Astrocyte of the cerebellum (primary cell): Measurements from ENCODE around the gene SOWAHB.
"Not testable (repeated sequence)": the region's sequence is repeated elsewhere in the genome, so short reads cannot be mapped to it uniquely, and the experiment has no call there.

Experiments used
- DNase-seq: peaks from one replicate; pipeline ENCODE4 v3.0.0-alpha.2; 2011; ENCODE audit warnings: low read depth
- H3K4me3 ChIP-seq: 2 replicates; pipeline ENCODE4 v1.5.1; 2011; ENCODE audit warnings: mild to moderate bottlenecking, low read depth, low read length, moderate library complexity
- CTCF ChIP-seq: IDR thresholded peaks from 2 replicates; pipeline ENCODE4 v1.5.1; 2012; ENCODE audit warnings: low read length, low read depth, moderate library complexity, mild to moderate bottlenecking; ENCODE audit errors: missing control alignments
- in situ Hi-C: cut with HindIII; loops from 2 replicates; pipeline ENCODE4 v1.10.0; 2017; ENCODE audit warnings: low sequenced_read_pairs

The SOWAHB gene

GRCh38 chr4:76886848-76887441, 11.0 kb downstream of the SOWAHB start:
- DNase-seq: no peak
- no peak overlapping the region for H3K4me3 ChIP-seq
- TF ChIP-seq CTCF: no peak
- in situ Hi-C loops: no loop called here

GRCh38 chr4:76886214-76886613, 11.7 kb downstream of the SOWAHB start:
- no peak for TF ChIP-seq CTCF
- in situ Hi-C loops: no loop called here
- H3K4me3 ChIP-seq: no peak overlapping the region
- no peak for DNase-seq

- in situ Hi-C loops: no loop called here
- DNase-seq: no peak
- no peak overlapping the region for H3K4me3 ChIP-seq
- no peak for TF ChIP-seq CTCF
These were observed 14.8 kb downstream of the SOWAHB start for GRCh38 chr4:76883147-76883546.

- in situ Hi-C loops: no loop called here
- TF ChIP-seq CTCF: no peak
- no peak overlapping the region for H3K4me3 ChIP-seq
- no peak for DNase-seq
These were observed 15.3 kb downstream of the SOWAHB start for GRCh38 chr4:76882630-76883029.

DNA sequence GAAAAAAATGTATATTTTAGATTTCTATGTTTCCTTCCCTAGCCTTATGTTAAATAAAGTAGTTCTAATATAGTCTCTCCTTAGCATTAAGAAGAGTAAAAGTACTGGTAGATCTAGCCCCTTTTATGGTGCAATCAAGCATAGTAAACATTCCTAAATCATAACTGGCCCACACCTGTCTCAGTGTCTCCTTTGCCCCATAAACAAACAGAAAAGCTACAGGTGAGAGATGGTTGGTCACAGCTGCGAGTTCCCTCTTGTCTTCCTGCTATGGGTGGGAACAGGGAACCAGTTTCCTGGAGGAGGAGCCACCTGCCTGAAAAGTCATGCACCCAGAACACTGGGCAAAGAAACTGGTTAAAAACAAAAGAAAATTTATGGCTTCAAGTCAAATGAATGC, 16.6 kb downstream of the SOWAHB start:
- TF ChIP-seq CTCF: no peak
- no peak for DNase-seq
- H3K4me3 ChIP-seq: no peak overlapping the region
- in situ Hi-C loops: no loop called here

GRCh38 chr4:76879731-76880364, 18.1 kb downstream of the SOWAHB start:
- no peak overlapping the region for H3K4me3 ChIP-seq
- TF ChIP-seq CTCF: no peak
- no peak for DNase-seq
- in situ Hi-C loops: no loop called here

GRCh38 chr4:76878641-76879165, 19.2 kb downstream of the SOWAHB start:
- in situ Hi-C loops, DNase-seq, H3K4me3 ChIP-seq: not testable (repeated sequence)
